CD4-positive, alpha-beta memory T cell (primary cell): ENCODE measurements around the gene KPNA4. TPM values are rescaled to one million over a fixed set of nuclear protein-coding genes. Genes with fewer than 3 reads are reported as not detected.

Source experiments
- CTCF ChIA-PET: fragments of 350-600 bp; sonication (Branson Sonifier 250); formaldehyde crosslinking; loops from one replicate; lab custom pipeline; 2021; ENCODE audit warnings: inconsistent platforms; ENCODE audit not compliant: partially characterized antibody; lab: Charles Lee
- POLR2A ChIA-PET: fragments of 350-600 bp; sonication (Branson Sonifier 250); formaldehyde crosslinking; loops from one replicate; lab custom pipeline; 2021; ENCODE audit not compliant: partially characterized antibody; lab: Charles Lee
- DNase-seq, 5 donors: peaks; one replicate each; pipeline versions ENCODE4 v3.0.0 to v3.0.0-alpha.2; 2020 to 2022; ENCODE audit warnings: mixed read lengths in 1 of 5
- H3K27ac ChIP-seq: one replicate; pipeline ENCODE4 v1.7.0; 2013; ENCODE audit warnings: low read depth, low read length
- H3K27me3 ChIP-seq: 2 replicates; pipeline ENCODE4 v1.7.0; 2013; ENCODE audit warnings: mild to moderate bottlenecking, low read length, moderate library complexity; ENCODE audit not compliant: insufficient read depth
- H3K36me3 ChIP-seq: 2 replicates; pipeline ENCODE4 v1.7.0; 2013; ENCODE audit warnings: mild to moderate bottlenecking, low read length, moderate library complexity; ENCODE audit not compliant: insufficient read depth
- H3K4me1 ChIP-seq: 2 replicates; pipeline ENCODE4 v1.7.0; 2013; ENCODE audit warnings: mild to moderate bottlenecking, low read length, moderate library complexity; ENCODE audit not compliant: insufficient read depth
- H3K4me3 ChIP-seq, 2 donors: one replicate each; pipeline ENCODE4 v1.7.0; 2013; ENCODE audit warnings: low read length in 2 of 2, mild to moderate bottlenecking in 1 of 2
- H3K9me3 ChIP-seq, 2 donors: one replicate each; pipeline ENCODE4 v1.7.0; 2013; ENCODE audit warnings: low read length in 2 of 2, control low read depth in 1 of 2; ENCODE audit not compliant: control insufficient read depth in 1 of 2
- H3K27ac Mint-ChIP-seq, 7 donors: one replicate each; pipeline ENCODE4 v1.8.0; 2020 to 2021; ENCODE audit warnings: mixed read lengths in 7 of 7, mild to moderate bottlenecking in 6 of 7, inconsistent platforms in 3 of 7, moderate library complexity in 3 of 7
- H3K27me3 Mint-ChIP-seq, 2 donors: one replicate each; pipeline ENCODE4 v1.8.0; 2020 to 2021; ENCODE audit warnings: mixed read lengths in 2 of 2
- H3K36me3 Mint-ChIP-seq, 2 donors: one replicate each; pipeline ENCODE4 v1.8.0; 2020 to 2021; ENCODE audit warnings: mixed read lengths in 2 of 2, inconsistent platforms in 1 of 2, mild to moderate bottlenecking in 1 of 2
- H3K4me1 Mint-ChIP-seq, 4 donors: one replicate each; pipeline ENCODE4 v1.8.0; 2020 to 2021; ENCODE audit warnings: mixed read lengths in 4 of 4, mild to moderate bottlenecking in 1 of 4
- H3K4me3 Mint-ChIP-seq, 8 donors: one replicate each; pipeline ENCODE4 v1.8.0; 2020 to 2021; ENCODE audit warnings: mixed read lengths in 8 of 8, mild to moderate bottlenecking in 7 of 8, moderate library complexity in 6 of 8, inconsistent platforms in 3 of 8
- H3K9me3 Mint-ChIP-seq, 8 donors: one replicate each; pipeline ENCODE4 v1.8.0; 2020 to 2021; ENCODE audit warnings: mixed read lengths in 8 of 8, mild to moderate bottlenecking in 5 of 8, inconsistent platforms in 3 of 8, moderate library complexity in 1 of 8
- intact Hi-C: fragments of 100-400 bp; cut with micrococcal nuclease; formaldehyde crosslinking; loops from one replicate; pipeline ENCODE4 v1.15.1; 2023
- polyA plus RNA-seq, 2 donors: library from polyadenylated mRNA; unstranded; fragments of 300-500 nt; fragmentation: Illumina TruSeq; gene quantifications; one replicate each; pipeline ENCODE4 v1.2.3, GENCODE V29; 2021
- total RNA-seq, 2 experiments: library from RNA; stranded (reverse); gene quantifications; one replicate each; pipeline ENCODE4 v1.2.3, GENCODE V29; 2021

KPNA4 gene, protein sequence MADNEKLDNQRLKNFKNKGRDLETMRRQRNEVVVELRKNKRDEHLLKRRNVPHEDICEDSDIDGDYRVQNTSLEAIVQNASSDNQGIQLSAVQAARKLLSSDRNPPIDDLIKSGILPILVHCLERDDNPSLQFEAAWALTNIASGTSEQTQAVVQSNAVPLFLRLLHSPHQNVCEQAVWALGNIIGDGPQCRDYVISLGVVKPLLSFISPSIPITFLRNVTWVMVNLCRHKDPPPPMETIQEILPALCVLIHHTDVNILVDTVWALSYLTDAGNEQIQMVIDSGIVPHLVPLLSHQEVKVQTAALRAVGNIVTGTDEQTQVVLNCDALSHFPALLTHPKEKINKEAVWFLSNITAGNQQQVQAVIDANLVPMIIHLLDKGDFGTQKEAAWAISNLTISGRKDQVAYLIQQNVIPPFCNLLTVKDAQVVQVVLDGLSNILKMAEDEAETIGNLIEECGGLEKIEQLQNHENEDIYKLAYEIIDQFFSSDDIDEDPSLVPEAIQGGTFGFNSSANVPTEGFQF
- total RNA-seq (10 to 100 TPM; 46.1 to 50.1 TPM), polyA plus RNA-seq (10 to 100 TPM in 1 of 2 donors, 1 to 10 TPM in 1; 8.9 to 10.4 TPM)

DNA sequence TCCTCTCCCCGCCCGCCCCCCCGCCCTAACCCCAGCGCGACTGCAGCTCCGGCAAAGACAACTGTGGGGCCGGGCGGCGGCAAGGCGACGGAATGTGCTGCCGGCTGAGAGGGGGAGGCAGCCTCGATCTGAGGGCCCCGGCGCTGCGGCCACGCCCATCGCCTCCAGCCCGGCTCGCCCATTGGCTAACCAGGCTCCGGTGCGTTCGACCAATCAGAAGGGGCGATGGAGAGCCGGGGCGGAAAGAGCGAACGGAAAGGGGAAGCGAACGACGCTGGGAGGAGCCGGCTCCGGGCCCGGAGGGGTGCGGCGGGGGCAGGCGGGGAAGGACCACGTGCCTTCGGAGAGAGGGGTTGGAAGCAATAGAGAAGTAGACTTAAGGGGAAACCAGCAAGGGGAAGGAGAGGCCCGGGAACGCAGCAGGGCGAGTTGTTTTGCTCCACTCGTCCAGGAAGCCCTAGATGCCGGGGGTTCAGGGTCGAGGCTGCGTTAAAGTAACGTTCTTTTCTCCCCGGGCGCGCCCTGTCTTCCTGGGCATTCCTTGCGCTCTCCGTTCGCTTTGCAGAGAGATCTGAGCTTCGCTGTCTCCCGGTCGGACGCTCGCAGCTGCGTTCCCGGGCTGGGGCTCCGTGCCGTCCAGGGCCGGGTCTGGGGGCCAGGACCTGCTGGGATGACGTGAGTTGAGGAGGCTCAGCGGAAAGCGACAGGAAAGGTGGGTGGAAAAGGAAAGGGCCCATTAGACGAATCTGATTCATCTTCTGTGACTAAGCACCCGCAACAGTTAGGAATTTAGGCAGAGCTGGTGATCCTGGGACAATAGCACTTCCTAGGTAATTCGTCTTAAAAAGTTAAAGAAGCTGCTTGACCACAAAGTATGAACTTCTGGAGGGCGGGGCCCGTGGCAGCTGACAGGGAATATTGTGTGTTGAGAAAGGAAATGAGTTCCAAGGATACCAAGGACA lies at the start of gene KPNA4:
KPNA4 (minus strand) TSS at position 130 of the 962 bp plus-strand sequence. CDS start 289 bp downstream, outside the sequence.
- H3K4me3 Mint-ChIP-seq = peak within 1 kb of the TSS; percentile 94 to 99 (median 96)
- H3K4me1 ChIP-seq = peaks cover 48% of the 10 kb centered on the region
- no peaks in the 10 kb centered on the region for H3K9me3 ChIP-seq
- POLR2A ChIA-PET = interaction anchor here (0.6 to 4.1 kb wide), 5 partner anchors 42 to 302 kb away, joined by 3 to 25 read pairs (median 3); partner anchors contain the start of genes PPM1L and TRIM59
- H3K4me1 Mint-ChIP-seq = peaks cover 42 to 62% (median 53%) of the 10 kb centered on the region in 4 donors
- peak; percentile 96 to 97 (median 97) for DNase-seq
- peaks cover 0 to 3% (median 0%) of the 10 kb centered on the region in 8 donors for H3K9me3 Mint-ChIP-seq
- peak within 1 kb of the TSS; percentile 85 for H3K27ac ChIP-seq
- H3K4me3 ChIP-seq = peak within 1 kb of the TSS; percentile 40 to 72
- H3K27me3 ChIP-seq = no peaks in the 10 kb centered on the region
- H3K27ac Mint-ChIP-seq = peak within 1 kb of the TSS; percentile 96 to 99 (median 98)
- intact Hi-C loops = loop anchor here (1.0 to 10.0 kb wide), 6 partner anchors 116 to 1921 kb away; partner anchors contain the start of genes GFM1, IFT80, LXN and NMD3
- CTCF ChIA-PET = interaction anchor here (1.2 kb wide), 1 partner anchor 10 kb away, joined by 3 read pairs; no protein-coding TSS in a partner anchor
- H3K36me3 ChIP-seq = no peaks in the 10 kb centered on the region
- H3K36me3 Mint-ChIP-seq = peaks cover 18 to 22% of the 10 kb centered on the region in 2 donors
- no peaks in the 10 kb centered on the region for H3K27me3 Mint-ChIP-seq

DNA sequence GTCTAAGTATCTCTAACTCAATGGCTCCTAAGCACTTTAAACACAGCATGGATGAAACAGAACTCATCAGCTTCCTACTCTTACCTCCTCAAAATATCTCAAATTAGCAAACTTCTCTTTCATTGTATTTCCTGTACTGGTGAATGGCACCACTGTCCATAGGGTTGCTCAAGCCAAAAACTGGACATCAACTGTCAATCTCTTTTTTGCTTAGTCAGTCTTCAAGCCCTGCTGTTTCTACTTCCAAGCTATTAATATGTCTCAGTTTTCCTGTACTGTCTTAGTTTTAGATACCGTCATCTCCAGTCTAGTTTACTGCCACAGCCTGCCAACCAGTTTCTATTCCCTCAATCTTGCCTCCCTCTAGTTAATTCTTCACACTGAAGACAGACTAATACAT lies 48.3 kb upstream of the KPNA4 start:
- Histone ChIP-seq H3K4me1 (no peaks in the 10 kb centered on the region), H3K4me3 (no peak overlapping the region), H3K27me3 (peaks cover 4% of the 10 kb centered on the region), H3K36me3 (no peaks in the 10 kb centered on the region), H3K9me3 (no peaks in the 10 kb centered on the region), H3K27ac (no peak overlapping the region)
- Mint-ChIP-seq H3K36me3 (no peaks in the 10 kb centered on the region), H3K9me3 (no peaks in the 10 kb centered on the region), H3K4me3 (no peak overlapping the region), H3K4me1 (no peaks in the 10 kb centered on the region), H3K27me3 (peaks cover 17 to 19% of the 10 kb centered on the region in 2 donors), H3K27ac (no peak overlapping the region)
- POLR2A ChIA-PET = no interaction called here
- intact Hi-C loops = no loop called here
- no peak for DNase-seq
- CTCF ChIA-PET = no interaction called here

DNA sequence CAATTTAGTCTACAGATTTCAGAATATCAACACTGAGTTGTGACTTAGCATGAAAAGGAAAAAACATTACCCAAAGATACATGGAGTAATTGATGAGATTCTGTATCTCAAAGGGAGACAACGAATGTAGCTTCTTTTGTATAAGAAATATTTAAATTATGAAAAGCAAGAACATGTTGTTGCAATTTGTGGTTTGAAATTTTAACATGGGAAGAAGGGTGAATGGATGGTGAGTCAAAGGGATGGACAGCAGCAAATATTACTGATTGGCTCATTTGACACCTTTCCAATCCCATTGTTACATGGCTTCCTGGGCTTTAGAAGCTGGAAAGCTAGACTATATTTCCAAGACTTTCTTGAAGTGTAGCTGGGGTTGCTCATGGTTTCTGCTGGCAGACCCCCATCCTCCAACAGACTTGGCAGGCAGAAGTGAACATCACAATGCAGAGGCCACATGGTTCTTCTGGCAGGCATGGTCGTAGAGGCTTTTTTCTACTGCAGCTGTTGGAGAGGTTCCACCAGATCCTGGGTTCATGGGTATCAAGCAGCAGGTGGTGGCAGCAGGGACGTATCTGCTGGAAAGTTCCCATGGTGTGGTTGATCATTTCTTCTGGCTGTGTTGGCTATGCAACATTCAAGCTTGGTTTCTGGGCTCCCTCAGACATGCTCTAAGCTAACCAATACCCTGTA lies 47.2 kb upstream of the KPNA4 start:
- Histone ChIP-seq H3K4me1 (no peaks in the 10 kb centered on the region), H3K4me3 (no peak overlapping the region), H3K9me3 (no peaks in the 10 kb centered on the region), H3K27ac (no peak overlapping the region), H3K36me3 (no peaks in the 10 kb centered on the region), H3K27me3 (peaks cover 4% of the 10 kb centered on the region)
- POLR2A ChIA-PET = no interaction called here
- Mint-ChIP-seq H3K4me1 (no peaks in the 10 kb centered on the region), H3K36me3 (no peaks in the 10 kb centered on the region), H3K27me3 (peaks cover 17 to 19% of the 10 kb centered on the region in 2 donors), H3K4me3 (no peak overlapping the region), H3K9me3 (no peaks in the 10 kb centered on the region), H3K27ac (no peak overlapping the region)
- intact Hi-C loops = no loop called here
- DNase-seq = no peak
- CTCF ChIA-PET = no interaction called here

DNA sequence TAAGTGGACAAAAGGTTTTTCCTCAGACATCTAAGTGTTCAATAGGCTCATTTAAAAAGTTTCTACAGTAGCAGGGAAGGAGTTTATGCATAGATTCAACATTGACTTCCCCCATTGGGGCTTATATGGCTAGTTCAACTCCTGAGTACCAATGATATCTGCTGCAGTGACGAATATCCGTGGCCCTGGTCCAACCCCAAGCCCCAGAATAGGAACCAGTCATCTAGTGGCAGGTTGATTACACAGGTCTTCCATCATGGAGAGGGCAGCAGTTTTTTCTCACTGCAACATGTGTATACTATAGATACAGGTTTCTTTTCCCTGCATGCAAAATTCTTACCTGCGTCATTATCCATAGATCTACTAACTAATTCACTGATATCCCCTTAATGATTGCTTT lies 45.8 kb upstream of the KPNA4 start:
- H3K27me3 Mint-ChIP-seq = peaks cover 17 to 19% of the 10 kb centered on the region in 2 donors
- H3K4me1 ChIP-seq = no peaks in the 10 kb centered on the region
- H3K9me3 ChIP-seq = no peaks in the 10 kb centered on the region
- no peak overlapping the region for H3K27ac ChIP-seq
- H3K4me3 Mint-ChIP-seq = no peak overlapping the region
- POLR2A ChIA-PET = no interaction called here
- CTCF ChIA-PET = no interaction called here
- intact Hi-C loops = no loop called here
- peaks cover 4% of the 10 kb centered on the region for H3K27me3 ChIP-seq
- H3K36me3 ChIP-seq = no peaks in the 10 kb centered on the region
- H3K4me1 Mint-ChIP-seq = no peaks in the 10 kb centered on the region
- H3K4me3 ChIP-seq = no peak overlapping the region
- no peak overlapping the region for H3K27ac Mint-ChIP-seq
- H3K9me3 Mint-ChIP-seq = no peaks in the 10 kb centered on the region
- no peaks in the 10 kb centered on the region for H3K36me3 Mint-ChIP-seq
- DNase-seq = no peak

DNA sequence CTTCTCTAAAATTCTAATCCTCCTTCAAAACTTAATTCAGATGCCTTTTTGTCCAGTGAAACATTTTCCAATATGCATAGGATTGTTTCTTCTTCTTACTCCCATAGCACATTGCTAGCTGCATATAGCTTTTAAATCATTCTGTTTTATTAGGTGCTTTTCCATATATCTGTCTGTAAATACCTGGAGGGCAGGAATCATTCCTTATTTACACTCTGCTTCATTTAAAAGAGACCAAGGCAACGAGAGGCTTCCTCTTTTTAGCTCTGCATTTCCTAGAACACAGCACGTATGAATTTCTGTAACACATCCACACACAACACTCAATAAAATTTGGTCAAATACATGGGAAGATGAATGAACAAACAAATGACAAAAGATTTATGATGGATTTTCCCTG lies 43.5 kb upstream of the KPNA4 start:
- H3K9me3 Mint-ChIP-seq = peaks cover 0 to 4% (median 0%) of the 10 kb centered on the region in 8 donors
- H3K36me3 Mint-ChIP-seq = no peaks in the 10 kb centered on the region
- Histone ChIP-seq H3K9me3 (no peaks in the 10 kb centered on the region), H3K27ac (no peak overlapping the region), H3K4me3 (no peak overlapping the region), H3K27me3 (peaks cover 4% of the 10 kb centered on the region), H3K4me1 (no peaks in the 10 kb centered on the region), H3K36me3 (no peaks in the 10 kb centered on the region)
- H3K27me3 Mint-ChIP-seq = peaks cover 11 to 14% of the 10 kb centered on the region in 2 donors
- H3K27ac Mint-ChIP-seq = no peak overlapping the region
- no peak for DNase-seq
- no peak overlapping the region for H3K4me3 Mint-ChIP-seq
- ChIA-PET CTCF (no interaction called here), POLR2A (no interaction called here)
- intact Hi-C loops = no loop called here
- H3K4me1 Mint-ChIP-seq = no peaks in the 10 kb centered on the region

DNA sequence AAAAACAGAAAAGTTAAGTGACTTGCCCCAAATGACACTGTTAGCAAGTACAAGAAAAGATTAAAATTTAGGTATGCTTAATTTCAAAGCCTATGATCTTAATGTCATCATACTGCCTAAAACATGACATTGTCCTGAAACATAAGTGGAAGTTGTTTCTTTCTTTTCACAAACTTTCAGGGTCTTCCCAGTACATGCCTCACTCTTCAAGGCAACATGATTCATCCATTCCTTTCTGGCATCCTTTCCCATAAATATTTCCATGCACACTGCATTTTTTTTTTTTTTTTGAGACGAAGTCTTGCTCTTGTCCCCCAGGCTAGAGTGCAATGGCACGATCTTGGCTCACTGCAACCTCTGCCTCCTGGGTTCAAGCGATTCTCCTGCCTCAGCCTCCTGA lies 42.5 kb upstream of the KPNA4 start:
- H3K4me1 ChIP-seq = no peaks in the 10 kb centered on the region
- H3K9me3 Mint-ChIP-seq = peaks cover 0 to 4% (median 0%) of the 10 kb centered on the region in 8 donors
- no peak overlapping the region for H3K4me3 ChIP-seq
- no peak overlapping the region for H3K27ac ChIP-seq
- no peak overlapping the region for H3K4me3 Mint-ChIP-seq
- H3K27me3 Mint-ChIP-seq = peaks cover 6% of the 10 kb centered on the region in 2 donors
- no peaks in the 10 kb centered on the region for H3K36me3 Mint-ChIP-seq
- ChIA-PET POLR2A (no interaction called here), CTCF (no interaction called here)
- H3K4me1 Mint-ChIP-seq = no peaks in the 10 kb centered on the region
- intact Hi-C loops = no loop called here
- DNase-seq = no peak
- H3K27ac Mint-ChIP-seq = no peak overlapping the region
- no peaks in the 10 kb centered on the region for H3K27me3 ChIP-seq
- H3K36me3 ChIP-seq = no peaks in the 10 kb centered on the region
- no peaks in the 10 kb centered on the region for H3K9me3 ChIP-seq
